DMS114 treated with DMSO at 0.1 percent for 48 hours (cell line): ENCODE results near the gene PHAF1.

ENCODE experiments used
- DNase-seq: peaks from one replicate; lab custom pipeline; 2025; ENCODE audit not compliant: unreplicated experiment; lab: John Stamatoyannopoulos, UW

The PHAF1 gene

GRCh38 chr16:67146523-67147357, 37.0 kb downstream of the PHAF1 start:
- no peak for DNase-seq

- DNase-seq = no peak
Observed at GRCh38 chr16:67147437-67148140, 37.8 kb downstream of the PHAF1 start.

GRCh38 chr16:67148221-67148620, 38.5 kb downstream of the PHAF1 start:
- no peak for DNase-seq

GRCh38 chr16:67148656-67149275, 39.0 kb downstream of the PHAF1 start:
- no peak for DNase-seq

- DNase-seq = no peak
Observed at GRCh38 chr16:67149276-67150046, 39.7 kb downstream of the PHAF1 start.

GRCh38 chr16:67150047-67150832, 40.5 kb downstream of the PHAF1 start:
- peak; percentile 72 for DNase-seq

GRCh38 chr16:67150833-67151396, 41.2 kb downstream of the PHAF1 start, which contains the start of gene B3GNT9:
B3GNT9 (minus strand) TSS chr16:67150998; CDS start chr16:67150485, 513 bp downstream.
- DNase-seq = peak; percentile 67

- DNase-seq = no peak
Observed at GRCh38 chr16:67151431-67152097, 41.8 kb downstream of the PHAF1 start.

- DNase-seq = no peak
Observed at GRCh38 chr16:67154578-67155294, 45.0 kb downstream of the PHAF1 start.

GRCh38 chr16:67155295-67156142, 45.8 kb downstream of the PHAF1 start:
- no peak for DNase-seq

- DNase-seq = no peak
Observed at GRCh38 chr16:67156143-67156844, 46.6 kb downstream of the PHAF1 start.

GRCh38 chr16:67157106-67157748, 47.5 kb downstream of the PHAF1 start:
- DNase-seq = no peak

GRCh38 chr16:67157892-67158635, 48.3 kb downstream of the PHAF1 start:
- no peak for DNase-seq

- DNase-seq = peak; percentile 27
Observed at GRCh38 chr16:67158637-67159600, 49.2 kb downstream of the PHAF1 start.

- DNase-seq = no peak
Observed at GRCh38 chr16:67161595-67162058, 51.9 kb downstream of the PHAF1 start.
